CD14-positive monocyte (primary cell): ENCODE measurements around the gene TRAPPC10. TPM values are rescaled to one million over a fixed set of nuclear protein-coding genes. Genes with fewer than 3 reads are reported as not detected.

Experiments
- DNase-seq, 3 donors: peaks; one replicate each; pipeline ENCODE4 v3.0.0-alpha.2; 2011 to 2022
- H2AFZ ChIP-seq: 2 replicates; pipeline ENCODE4 v1.6.0; 2012; ENCODE audit warnings: mild to moderate bottlenecking, low read depth, low read length, inconsistent platforms; ENCODE audit not compliant: insufficient read depth, poor library complexity, severe bottlenecking
- H3K27ac ChIP-seq, 2 donors: 1 replicate in 1 of 2; 2 replicates in 1 of 2; pipeline ENCODE4 v1.5.1; 2012 to 2013; ENCODE audit warnings: low read length in 2 of 2, control low read depth in 1 of 2, inconsistent platforms in 1 of 2, low read depth in 1 of 2, mild to moderate bottlenecking in 1 of 2
- H3K27me3 ChIP-seq, 2 donors: one replicate each; pipeline versions ENCODE4 v1.6.0 to v1.6.1; 2011 to 2013; ENCODE audit warnings: low read length in 2 of 2; ENCODE audit not compliant: control insufficient read depth in 2 of 2, insufficient read depth in 2 of 2
- H3K36me3 ChIP-seq, 2 donors: replicated peaks in 1 of 2; 1 replicate in 1 of 2; 2 replicates in 1 of 2; pipeline versions ENCODE4 v1.5.1 to v1.6.1; 2012 to 2013; ENCODE audit warnings: low read length in 2 of 2, control low read depth in 1 of 2, inconsistent platforms in 1 of 2, mild to moderate bottlenecking in 1 of 2; ENCODE audit not compliant: insufficient read depth in 2 of 2, control insufficient read depth in 1 of 2
- H3K4me1 ChIP-seq, 2 donors: 1 replicate in 1 of 2; 2 replicates in 1 of 2; pipeline versions ENCODE4 v1.5.1 to v1.6.1; 2012 to 2013; ENCODE audit warnings: low read length in 2 of 2, control low read depth in 1 of 2, inconsistent platforms in 1 of 2, mild to moderate bottlenecking in 1 of 2, moderate library complexity in 1 of 2; ENCODE audit not compliant: insufficient read depth in 2 of 2, control insufficient read depth in 1 of 2
- H3K4me2 ChIP-seq: replicated peaks from 2 replicates; pipeline ENCODE3; 2012; ENCODE audit warnings: low read length, moderate library complexity, mild to moderate bottlenecking; ENCODE audit not compliant: poor library complexity, severe bottlenecking; ENCODE audit errors: extremely low read depth
- H3K4me3 ChIP-seq, 3 experiments: fragments of 200-600 bp in 1 of 3; sonication (generic) in 1 of 3; replicated peaks in 1 of 3; 1 replicate in 2 of 3; 2 replicates in 1 of 3; pipeline ENCODE4 v1.5.1; 2011 to 2013; ENCODE audit warnings: low read length in 3 of 3, mild to moderate bottlenecking in 3 of 3, control low read depth in 2 of 3, low read depth in 2 of 3, inconsistent platforms in 1 of 3, moderate library complexity in 1 of 3
- H3K79me2 ChIP-seq: 2 replicates; pipeline ENCODE4 v1.6.0; 2012; ENCODE audit warnings: mild to moderate bottlenecking, control low read depth, inconsistent platforms, low read length, moderate library complexity; ENCODE audit not compliant: insufficient read depth
- H3K9ac ChIP-seq: 2 replicates; pipeline ENCODE4 v1.6.0; 2017; ENCODE audit warnings: low read length, mild to moderate bottlenecking; ENCODE audit not compliant: insufficient read depth, poor library complexity, severe bottlenecking
- H3K9me3 ChIP-seq, 2 donors: replicated peaks in 1 of 2; 1 replicate in 1 of 2; 2 replicates in 1 of 2; pipeline versions ENCODE4 v1.5.1 to v1.6.1; 2012 to 2013; ENCODE audit warnings: low read length in 2 of 2, control low read depth in 1 of 2; ENCODE audit not compliant: control insufficient read depth in 1 of 2, insufficient read depth in 1 of 2
- H4K20me1 ChIP-seq: 2 replicates; pipeline ENCODE4 v1.6.0; 2012; ENCODE audit warnings: mild to moderate bottlenecking, low read length, control low read depth, moderate library complexity; ENCODE audit not compliant: insufficient read depth
- H3K27ac Mint-ChIP-seq, 7 donors: one replicate each; pipeline ENCODE4 v1.8.0; 2020; ENCODE audit warnings: mild to moderate bottlenecking in 7 of 7, mixed read lengths in 7 of 7, moderate library complexity in 6 of 7, inconsistent platforms in 2 of 7
- H3K27me3 Mint-ChIP-seq, 3 donors: one replicate each; pipeline ENCODE4 v1.8.0; 2021 to 2022; ENCODE audit warnings: low read depth in 3 of 3, mild to moderate bottlenecking in 3 of 3, mixed read lengths in 3 of 3, moderate library complexity in 3 of 3, inconsistent platforms in 1 of 3
- H3K36me3 Mint-ChIP-seq, 2 donors: one replicate each; pipeline ENCODE4 v1.8.0; 2020; ENCODE audit warnings: mixed read lengths in 2 of 2, inconsistent platforms in 1 of 2, mild to moderate bottlenecking in 1 of 2
- H3K4me1 Mint-ChIP-seq: one replicate; pipeline ENCODE4 v1.8.0; 2020; ENCODE audit warnings: mild to moderate bottlenecking, mixed read lengths
- H3K4me3 Mint-ChIP-seq, 2 donors: one replicate each; pipeline ENCODE4 v1.8.0; 2020; ENCODE audit warnings: mild to moderate bottlenecking in 2 of 2, mixed read lengths in 2 of 2, moderate library complexity in 1 of 2
- H3K9me3 Mint-ChIP-seq, 7 donors: one replicate each; pipeline ENCODE4 v1.8.0; 2020 to 2022; ENCODE audit warnings: mixed read lengths in 7 of 7, mild to moderate bottlenecking in 6 of 7, moderate library complexity in 6 of 7, inconsistent platforms in 2 of 7
- CTCF ChIP-seq: fragments of 200-600 bp; IDR thresholded peaks from one replicate; pipeline ENCODE4 v1.8.0; 2022; ENCODE audit warnings: antibody characterized with exemption, mild to moderate bottlenecking
- WGBS: methylation state at CpG from one replicate; pipeline ENCODE4 v1.1.5; 2013; ENCODE audit warnings: missing lambda C conversion rate; ENCODE audit not compliant: insufficient coverage; 5-methylcytosine and 5-hydroxymethylcytosine counted together
- intact Hi-C, 2 donors: fragments of 100-400 bp; cut with micrococcal nuclease; formaldehyde crosslinking; loops; one replicate each; pipeline versions ENCODE4 v1.15.0 to v1.15.1; 2023
- polyA plus RNA-seq, 3 donors: library from polyadenylated mRNA; depleted of rRNA in 1 of 3; unstranded in 2 of 3; stranded (reverse) in 1 of 3; fragments of 300-500 nt in 2 of 3; fragments of >200 nt in 1 of 3; fragmentation: Illumina TruSeq in 2 of 3; gene quantifications; 1 replicate in 2 of 3; 2 replicates in 1 of 3; pipeline ENCODE4 v1.2.3, GENCODE V29; 2012 to 2021

TRAPPC10 gene
- polyA plus RNA-seq, 3 donors: 5.9 to 40.6 (median 8.6) TPM

DNA sequence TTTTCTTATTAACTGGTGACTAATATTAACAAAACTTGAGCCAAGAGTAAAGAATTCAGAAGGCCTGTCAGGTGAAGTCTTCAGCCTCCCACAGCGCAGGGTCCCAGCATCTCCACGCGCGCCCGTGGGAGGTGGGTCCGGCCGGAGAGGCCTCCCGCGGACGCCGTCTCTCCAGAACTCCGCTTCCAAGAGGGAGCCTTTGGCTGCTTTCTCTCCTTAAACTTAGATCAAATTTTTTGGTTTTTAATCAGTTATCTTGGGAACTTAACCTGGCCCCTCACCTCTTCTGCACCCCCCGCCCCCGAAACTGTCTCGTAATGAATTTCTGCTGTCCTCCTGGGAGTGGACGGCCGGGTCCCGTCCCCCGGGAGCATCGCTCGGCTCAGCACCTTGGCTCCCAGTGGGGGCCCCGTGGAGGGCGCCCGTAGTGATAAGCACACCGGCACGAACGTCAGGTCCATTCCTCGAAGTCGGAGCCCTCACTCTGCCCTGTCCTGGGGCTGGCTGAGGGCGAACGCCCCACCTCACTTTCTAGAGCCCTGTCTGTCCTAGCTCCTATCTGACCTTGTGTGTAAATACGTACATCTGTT is 29.5 kb upstream of the TRAPPC10 start:
- DNase-seq: no peak
- Histone ChIP-seq H3K27ac (no peak overlapping the region), H3K9me3 (no peaks in the 10 kb centered on the region), H4K20me1 (peaks cover 53% of the 10 kb centered on the region), H3K4me2 (no peak overlapping the region), H3K4me3 (no peak overlapping the region), H3K36me3 (peaks cover 46 to 68% of the 10 kb centered on the region in 2 donors), H3K4me1 (no peaks in the 10 kb centered on the region), H3K9ac (no peak overlapping the region), H2AFZ (no peak overlapping the region), H3K79me2 (no peaks in the 10 kb centered on the region), H3K27me3 (peaks cover 0 to 18% of the 10 kb centered on the region in 2 donors)
- intact Hi-C loops: no loop called here
- WGBS: 99% methylated on average over 29 of the region's 32 CpGs
- peaks cover 5% of the 10 kb centered on the region for H3K4me1 Mint-ChIP-seq
- H3K27me3 Mint-ChIP-seq: peaks cover 14 to 27% (median 20%) of the 10 kb centered on the region in 3 donors
- H3K4me3 Mint-ChIP-seq: no peak overlapping the region
- no peak for TF ChIP-seq CTCF
- peaks cover 51 to 65% of the 10 kb centered on the region in 2 donors for H3K36me3 Mint-ChIP-seq
- H3K9me3 Mint-ChIP-seq: peaks cover 0 to 2% (median 0%) of the 10 kb centered on the region in 7 donors
- H3K27ac Mint-ChIP-seq: no peak overlapping the region

- 92% methylated on average over 16 of the region's 17 CpGs for WGBS
Measured at GRCh38 chr21:43983390-43983789, 28.7 kb upstream of the TRAPPC10 start.

More at GRCh38 chr21:43983390-43983789, 28.7 kb upstream of the TRAPPC10 start:
- Mint-ChIP-seq H3K4me1 (peaks cover 5% of the 10 kb centered on the region), H3K27me3 (peaks cover 14 to 29% (median 20%) of the 10 kb centered on the region in 3 donors), H3K4me3 (no peak overlapping the region), H3K9me3 (peaks cover 0 to 2% (median 0%) of the 10 kb centered on the region in 7 donors), H3K27ac (no peak overlapping the region), H3K36me3 (peaks cover 44 to 57% of the 10 kb centered on the region in 2 donors)
- no peak overlapping the region for H2AFZ ChIP-seq
- no peaks in the 10 kb centered on the region for H3K79me2 ChIP-seq
- H3K27me3 ChIP-seq: peaks cover 0 to 18% of the 10 kb centered on the region in 2 donors
- H3K4me1 ChIP-seq: no peaks in the 10 kb centered on the region
- H4K20me1 ChIP-seq: peaks cover 53% of the 10 kb centered on the region
- peaks cover 38 to 60% of the 10 kb centered on the region in 2 donors for H3K36me3 ChIP-seq
- no peak overlapping the region for H3K4me3 ChIP-seq
- intact Hi-C loops: no loop called here
- no peak for TF ChIP-seq CTCF
- no peak overlapping the region for H3K4me2 ChIP-seq
- DNase-seq: no peak
- no peak overlapping the region for H3K9ac ChIP-seq
- no peak overlapping the region for H3K27ac ChIP-seq
- H3K9me3 ChIP-seq: no peaks in the 10 kb centered on the region
